Effector memory CD4-positive, alpha-beta T cell (primary cell): ENCODE measurements around the gene PARL.

Source experiments
- DNase-seq, 3 donors: peaks; one replicate each; pipeline ENCODE4 v3.0.0-alpha.2; 2020
- H3K27ac ChIP-seq: 2 replicates; pipeline ENCODE4 v1.7.0; 2013; ENCODE audit warnings: mild to moderate bottlenecking, low read length, moderate library complexity; ENCODE audit not compliant: insufficient read depth, poor library complexity, severe bottlenecking
- H3K27me3 ChIP-seq: replicated peaks from 2 replicates; pipeline ENCODE4 v1.7.0; 2013; ENCODE audit warnings: mild to moderate bottlenecking, low read length; ENCODE audit not compliant: insufficient read depth, control insufficient read depth, poor library complexity, severe bottlenecking
- H3K36me3 ChIP-seq: 2 replicates; pipeline ENCODE4 v1.7.0; 2013; ENCODE audit warnings: mild to moderate bottlenecking, low read length, moderate library complexity; ENCODE audit not compliant: control insufficient read depth, insufficient read depth
- H3K4me1 ChIP-seq: 2 replicates; pipeline ENCODE4 v1.7.0; 2013; ENCODE audit warnings: low read length, mild to moderate bottlenecking; ENCODE audit not compliant: control insufficient read depth, insufficient read depth, poor library complexity, severe bottlenecking
- H3K4me3 ChIP-seq: 2 replicates; pipeline ENCODE4 v1.7.0; 2013; ENCODE audit warnings: low read length, low read depth, mild to moderate bottlenecking; ENCODE audit not compliant: insufficient read depth, poor library complexity, severe bottlenecking
- H3K9me3 ChIP-seq: 2 replicates; pipeline ENCODE4 v1.7.0; 2013; ENCODE audit warnings: mild to moderate bottlenecking, low read length, moderate library complexity; ENCODE audit not compliant: control insufficient read depth

Gene PARL

DNA sequence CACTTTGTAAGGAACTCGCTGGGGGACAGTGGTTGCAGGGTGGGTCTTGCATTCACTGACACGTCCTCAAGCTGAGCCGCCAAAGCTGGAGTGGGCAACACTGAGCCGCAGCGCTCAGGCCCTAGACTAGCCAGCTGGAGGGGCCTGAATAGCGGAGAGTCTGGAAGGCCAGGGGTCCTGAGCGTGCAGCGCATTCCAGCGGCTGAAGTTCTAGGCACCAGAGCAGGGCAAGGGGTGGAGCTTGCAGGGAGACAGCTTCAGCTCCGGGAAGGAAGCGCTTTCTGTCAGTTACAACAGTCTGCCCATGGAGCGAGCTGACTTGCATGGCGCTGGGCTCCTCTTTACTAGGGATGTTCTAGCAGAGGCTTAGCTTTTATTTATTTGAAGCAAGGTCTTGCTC lies 62.0 kb downstream of the PARL start:
- Histone ChIP-seq H3K4me1 (peaks cover 7% of the 10 kb centered on the region), H3K27ac (no peak overlapping the region), H3K9me3 (no peaks in the 10 kb centered on the region), H3K4me3 (no peak overlapping the region), H3K27me3 (no peaks in the 10 kb centered on the region), H3K36me3 (no peaks in the 10 kb centered on the region)
- no peak for DNase-seq

- Histone ChIP-seq H3K27ac (no peak overlapping the region), H3K36me3 (no peaks in the 10 kb centered on the region), H3K4me1 (peaks cover 7% of the 10 kb centered on the region), H3K27me3 (no peaks in the 10 kb centered on the region), H3K4me3 (no peak overlapping the region), H3K9me3 (no peaks in the 10 kb centered on the region)
- no peak for DNase-seq
Measured at GRCh38 chr3:183819831-183820230, 64.8 kb downstream of the PARL start.

DNA sequence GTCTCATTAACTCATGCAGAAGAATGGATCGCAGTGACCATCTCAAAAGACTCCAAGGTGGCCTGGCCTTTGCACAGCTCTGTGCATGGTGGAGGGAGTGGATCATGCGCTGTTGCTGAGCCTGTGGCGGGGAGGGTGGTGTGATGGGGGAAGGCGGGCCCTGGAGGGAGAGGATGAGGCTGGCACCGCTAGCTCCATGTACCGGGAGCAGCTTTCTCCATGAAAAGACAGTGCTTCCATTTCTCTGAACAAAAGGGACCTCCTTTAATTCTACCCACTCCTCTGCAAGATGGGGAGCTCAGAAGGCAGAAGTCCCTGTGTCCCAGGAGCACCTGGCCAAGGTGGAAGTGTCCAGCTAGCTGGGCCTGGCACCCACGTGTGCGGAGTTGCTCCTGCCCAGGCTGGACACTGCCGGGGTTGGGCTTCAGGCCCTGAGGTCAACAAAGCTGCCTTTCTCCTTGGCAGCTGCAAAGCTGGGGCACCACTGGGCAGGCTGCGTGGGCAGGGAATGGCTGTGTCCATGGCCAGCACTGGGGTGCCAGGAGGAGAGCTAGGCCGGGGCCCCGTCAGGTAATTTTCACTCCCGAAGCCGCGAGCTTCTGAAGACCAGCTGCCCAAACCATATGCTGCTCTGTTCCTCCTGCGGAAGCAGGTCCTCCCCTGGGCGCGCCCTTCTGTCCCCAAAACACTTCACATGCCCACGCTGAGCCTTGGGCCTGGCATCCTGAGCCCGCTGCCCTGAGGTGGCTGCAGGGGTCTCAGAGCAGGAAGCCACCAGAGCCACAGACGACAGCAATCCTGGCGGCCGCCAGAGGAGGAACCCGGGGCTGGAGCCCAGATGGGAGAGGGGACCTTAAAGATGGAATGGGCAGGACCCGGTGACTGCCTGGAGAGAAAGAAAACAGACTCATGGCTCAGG lies 65.7 kb downstream of the PARL start:
- Histone ChIP-seq H3K27me3 (no peaks in the 10 kb centered on the region), H3K4me1 (no peaks in the 10 kb centered on the region), H3K9me3 (no peaks in the 10 kb centered on the region), H3K36me3 (no peaks in the 10 kb centered on the region), H3K4me3 (no peak overlapping the region), H3K27ac (no peak overlapping the region)
- no peak for DNase-seq

- Histone ChIP-seq H3K27ac (no peak overlapping the region), H3K27me3 (no peaks in the 10 kb centered on the region), H3K9me3 (no peaks in the 10 kb centered on the region), H3K4me3 (no peak overlapping the region), H3K36me3 (no peaks in the 10 kb centered on the region), H3K4me1 (no peaks in the 10 kb centered on the region)
- DNase-seq: no peak
Measured at GRCh38 chr3:183818041-183818620, 66.5 kb downstream of the PARL start.

GRCh38 chr3:183817639-183818038 lies 67.0 kb downstream of the PARL start:
- Histone ChIP-seq H3K27ac (no peak overlapping the region), H3K4me3 (no peak overlapping the region), H3K4me1 (no peaks in the 10 kb centered on the region), H3K27me3 (no peaks in the 10 kb centered on the region), H3K9me3 (no peaks in the 10 kb centered on the region), H3K36me3 (no peaks in the 10 kb centered on the region)
- DNase-seq: no peak

DNA sequence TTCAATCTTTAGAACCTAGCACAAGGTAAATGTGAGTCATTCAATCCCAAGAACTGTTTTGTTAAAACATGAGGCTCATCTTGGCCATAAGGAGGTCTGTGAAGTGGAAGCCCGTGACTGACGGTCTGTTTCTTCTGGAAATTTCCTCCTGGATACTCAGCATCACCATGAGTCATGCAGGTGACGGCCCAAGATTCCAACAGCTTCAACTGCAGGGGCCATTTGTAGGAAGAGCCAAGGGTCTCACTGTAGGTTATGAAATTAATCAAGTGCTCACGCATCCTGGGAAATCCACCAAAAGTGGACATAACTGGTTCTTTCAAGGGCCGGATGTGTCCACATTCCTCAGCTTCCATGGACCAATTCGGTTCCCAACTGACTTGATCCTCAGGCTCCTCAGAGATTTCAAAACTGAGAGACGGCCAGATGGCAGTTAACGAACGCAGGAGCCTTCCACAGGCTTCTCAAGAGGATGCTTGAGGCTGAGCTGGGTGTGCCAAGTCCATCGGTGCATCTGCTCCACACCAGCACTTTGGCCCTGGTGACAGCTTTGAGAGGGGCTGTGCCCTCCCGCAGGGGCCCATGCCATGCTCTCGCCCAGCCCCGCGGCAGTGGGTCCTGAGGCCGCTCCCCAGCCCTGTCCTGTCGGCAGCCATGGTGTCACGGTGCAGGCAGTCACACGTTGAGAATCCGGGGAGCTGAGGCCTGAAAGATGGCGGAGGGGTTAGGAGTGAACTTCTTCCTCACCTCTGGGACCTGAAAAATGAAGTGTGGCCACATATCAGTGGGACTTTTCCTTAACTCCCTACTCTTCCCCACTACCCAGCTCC lies 67.8 kb downstream of the PARL start:
- H3K27me3 ChIP-seq: no peaks in the 10 kb centered on the region
- H3K4me3 ChIP-seq: no peak overlapping the region
- no peaks in the 10 kb centered on the region for H3K9me3 ChIP-seq
- no peaks in the 10 kb centered on the region for H3K4me1 ChIP-seq
- H3K36me3 ChIP-seq: no peaks in the 10 kb centered on the region
- DNase-seq: no peak
- H3K27ac ChIP-seq: no peak overlapping the region

- H3K36me3 ChIP-seq: peaks cover under 1% of the 10 kb centered on the region
- H3K4me3 ChIP-seq: peak overlapping the region; percentile 1
- DNase-seq: no peak
- no peaks in the 10 kb centered on the region for H3K27me3 ChIP-seq
- H3K9me3 ChIP-seq: no peaks in the 10 kb centered on the region
- H3K27ac ChIP-seq: no peak overlapping the region
- H3K4me1 ChIP-seq: no peaks in the 10 kb centered on the region
Measured at GRCh38 chr3:183815951-183816475, 68.7 kb downstream of the PARL start.

GRCh38 chr3:183815563-183815940 lies 69.1 kb downstream of the PARL start:
- H3K36me3 ChIP-seq: peaks cover 5% of the 10 kb centered on the region
- H3K27me3 ChIP-seq: no peaks in the 10 kb centered on the region
- H3K27ac ChIP-seq: peak overlapping the region; percentile 56
- H3K9me3 ChIP-seq: no peaks in the 10 kb centered on the region
- no peak for DNase-seq
- H3K4me3 ChIP-seq: peak overlapping the region; percentile 1
- no peaks in the 10 kb centered on the region for H3K4me1 ChIP-seq

DNA sequence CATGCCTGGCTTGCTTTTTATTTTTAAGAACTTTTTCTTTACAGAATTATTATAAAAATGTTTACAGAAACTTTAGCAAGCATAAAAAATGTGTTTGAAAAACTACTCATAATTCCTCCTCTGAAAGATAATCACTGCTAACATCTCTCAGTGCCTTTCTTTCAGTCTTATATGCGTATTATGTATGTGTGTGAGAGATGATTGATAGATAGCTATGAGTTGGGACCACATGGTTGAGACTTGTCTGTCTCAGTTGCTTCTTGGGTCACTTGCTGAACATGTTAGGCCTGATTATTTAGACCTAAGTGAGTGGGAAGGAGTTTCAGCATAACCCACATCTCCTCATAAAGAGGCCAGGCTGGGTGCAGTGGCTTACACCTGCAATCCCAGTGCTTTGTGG lies 70.4 kb downstream of the PARL start:
- H3K4me1 ChIP-seq: no peaks in the 10 kb centered on the region
- H3K36me3 ChIP-seq: peaks cover 17% of the 10 kb centered on the region

More for the DNA sequence above, 70.4 kb downstream of the PARL start:
- Histone ChIP-seq H3K4me3 (no peak overlapping the region), H3K27ac (no peak overlapping the region), H3K9me3 (no peaks in the 10 kb centered on the region), H3K27me3 (no peaks in the 10 kb centered on the region)
- no peak for DNase-seq
